Stimulated activated CD4-positive, alpha-beta T cell treated with anti-CD3 and anti-CD28 coated beads, Interleukin-15, amount 100 ng/mL, for 48 hours (primary cell): ENCODE measurements around the gene PIH1D2.
"Not testable (repeated sequence)": the region's sequence is repeated elsewhere in the genome, so short reads cannot be mapped to it uniquely, and the experiment has no call there.

ENCODE experiments used
- DNase-seq, 2 donors: peaks; one replicate each; pipeline ENCODE4 v3.0.0-alpha.2; 2020; ENCODE audit warnings: low read depth in 2 of 2

Gene PIH1D2, protein sequence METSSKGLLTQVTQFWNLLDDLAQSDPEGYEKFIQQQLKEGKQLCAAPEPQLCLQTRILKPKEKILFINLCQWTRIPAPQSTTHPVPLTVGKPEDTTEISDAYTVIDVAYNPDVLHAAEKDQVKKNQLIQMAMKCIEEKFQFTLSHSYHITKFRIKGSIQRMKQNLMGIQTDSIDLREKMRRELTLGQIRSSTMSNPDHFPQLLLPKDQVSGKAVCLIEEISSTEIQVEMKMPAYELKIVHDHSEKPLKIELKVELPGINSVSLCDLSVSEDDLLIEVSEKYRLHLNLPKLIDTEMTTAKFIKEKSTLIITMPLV

DNA sequence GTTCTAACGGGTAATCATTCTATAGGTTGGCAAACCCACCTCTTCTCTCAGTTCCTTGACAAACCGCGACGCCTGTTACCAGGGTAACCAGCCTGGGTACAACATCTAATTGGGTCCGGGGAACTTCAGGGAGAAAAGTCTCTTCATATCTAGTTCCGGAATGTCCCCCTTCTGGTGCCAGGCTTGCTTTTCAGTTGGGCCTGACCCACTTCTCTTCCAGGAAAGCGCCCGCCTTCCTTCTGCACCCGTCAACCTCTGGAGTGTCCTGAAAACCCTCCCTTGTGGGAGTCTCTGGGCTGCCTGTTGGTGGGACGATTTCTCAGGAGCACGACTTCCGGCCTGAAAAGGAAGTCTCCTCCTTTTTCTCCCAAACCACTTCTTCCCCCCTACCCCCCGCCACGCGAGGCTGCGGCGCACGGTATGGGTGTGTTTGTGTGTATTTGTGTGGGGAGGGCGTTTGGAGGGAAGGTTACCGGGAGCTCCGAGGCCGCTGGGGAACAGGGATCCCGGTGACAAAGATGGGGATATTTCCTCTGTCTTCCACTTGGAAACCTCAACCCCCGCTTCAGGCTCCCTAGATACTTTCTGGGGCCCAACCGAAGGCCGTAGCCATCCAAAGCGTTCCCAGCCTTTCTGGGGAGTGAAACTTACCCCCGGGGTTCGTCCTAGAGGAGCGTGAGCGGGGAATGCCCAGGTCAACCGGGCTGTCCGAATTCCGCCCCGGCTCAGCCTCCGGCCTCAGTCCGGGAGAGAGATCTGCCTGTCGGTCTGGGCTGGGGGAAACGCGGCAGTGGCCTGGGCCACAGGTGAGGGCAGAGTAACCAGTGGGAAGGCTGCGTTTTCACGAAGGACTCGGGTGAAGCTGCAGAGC lies at the start of gene PIH1D2, which contains the start of gene NKAPD1:
PIH1D2 (minus strand) TSS at position 77 of the 871 bp plus-strand sequence. CDS start 843 bp downstream, outside the sequence.
NKAPD1 (plus strand) TSS at position 359 of the 871 bp plus-strand sequence. CDS start 1,276 bp downstream, outside the sequence.
- peak; percentile 64 to 72 for DNase-seq

GRCh38 chr11:112123129-112123528 lies 49.3 kb upstream of the PIH1D2 start:
- DNase-seq = no peak

DNA sequence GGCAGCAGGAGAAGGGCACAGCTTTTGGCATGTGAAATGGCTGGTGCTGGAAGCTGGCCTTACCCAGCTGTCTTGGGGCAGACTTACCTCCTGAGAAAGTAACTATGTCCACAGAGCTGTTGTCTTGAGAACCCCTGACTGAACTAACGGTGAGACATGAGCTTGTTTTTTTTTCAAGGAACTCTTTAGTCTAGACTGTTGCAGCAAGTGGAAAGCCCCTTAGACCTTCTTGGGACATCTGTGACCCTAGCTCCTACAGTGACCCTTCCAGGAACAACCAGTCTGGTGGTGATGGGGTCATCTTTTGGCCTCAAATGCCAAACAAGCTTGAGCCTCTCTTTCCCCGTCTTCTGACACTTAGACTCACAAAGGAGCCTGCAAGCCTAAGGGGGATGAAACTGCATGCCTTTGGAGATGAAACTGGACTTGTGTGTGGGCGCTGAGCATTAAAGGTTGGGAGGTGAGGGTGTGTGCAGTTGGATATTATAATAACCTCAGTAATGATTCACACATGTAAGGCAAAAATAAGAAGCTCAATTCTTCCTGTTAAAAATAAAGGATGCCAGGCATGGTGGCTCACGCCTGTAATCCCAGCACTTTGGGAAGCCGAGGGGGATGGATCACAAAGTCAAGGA lies 48.3 kb upstream of the PIH1D2 start:
- no peak for DNase-seq

DNA sequence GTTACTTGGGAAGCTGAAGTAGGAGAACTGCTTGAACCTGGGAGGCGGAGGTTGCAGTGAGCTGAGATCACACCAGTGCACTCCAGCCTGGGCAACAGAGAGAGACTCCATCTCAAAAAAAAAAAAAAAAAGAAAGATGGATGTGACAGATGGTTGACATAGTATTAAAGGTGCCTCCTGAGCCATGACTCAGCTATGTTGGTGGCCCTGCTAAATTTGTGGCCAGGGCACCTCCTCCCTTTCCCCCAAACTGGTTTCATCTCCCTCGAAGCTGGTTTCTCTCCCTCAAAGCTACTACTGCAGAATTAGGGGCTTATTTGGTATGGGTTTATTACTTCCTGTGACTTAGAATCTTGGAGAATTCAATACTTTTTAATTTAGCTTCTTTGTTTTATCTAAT lies 44.4 kb upstream of the PIH1D2 start:
- DNase-seq = no peak

- DNase-seq = no peak
These were observed 41.6 kb upstream of the PIH1D2 start for GRCh38 chr11:112115386-112115785.

GRCh38 chr11:112114460-112114859 lies 40.6 kb upstream of the PIH1D2 start:
- DNase-seq = no peak

DNA sequence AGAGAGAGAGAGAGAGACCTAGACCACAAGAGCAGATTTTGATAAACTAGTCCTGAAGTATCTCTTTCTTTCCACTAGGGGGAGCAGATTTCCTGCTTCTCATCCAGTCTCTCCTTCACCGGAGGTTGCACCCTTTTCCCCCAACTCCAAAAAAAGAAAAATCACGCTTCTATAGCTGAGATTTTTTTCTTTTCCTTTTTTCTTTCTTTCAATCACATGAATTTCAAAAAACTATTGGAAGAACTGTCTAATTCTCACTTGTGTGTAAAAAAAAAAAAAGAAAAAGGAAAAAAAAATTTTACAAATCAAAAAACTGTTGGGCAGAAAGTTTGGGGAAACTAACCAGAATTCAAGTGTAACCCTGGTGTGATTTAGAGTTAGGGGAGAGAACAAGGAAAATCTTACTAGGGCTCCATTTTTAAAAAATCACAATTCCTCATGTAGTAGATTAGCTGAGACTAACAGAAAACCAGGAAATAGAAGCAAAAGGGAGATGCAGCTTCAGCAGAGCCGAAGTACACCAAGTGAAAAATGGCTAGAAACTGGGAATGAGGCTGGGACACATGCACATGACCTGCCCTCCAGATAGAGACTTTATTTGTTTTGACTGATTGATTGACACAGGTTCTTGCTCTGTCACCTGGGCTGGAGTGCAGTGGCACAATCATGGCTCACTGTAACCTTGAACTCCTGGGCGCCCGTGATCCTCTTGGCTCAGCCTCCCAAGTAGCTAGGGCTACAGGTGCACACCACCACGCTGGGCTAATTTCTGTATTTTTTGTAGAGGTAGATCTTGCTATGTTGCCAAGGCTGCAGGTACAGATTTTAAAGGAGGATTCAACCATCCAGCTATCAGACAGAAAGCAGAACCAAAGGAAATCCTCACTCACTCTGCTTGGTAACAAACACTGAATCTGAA lies 40.0 kb upstream of the PIH1D2 start:
- DNase-seq = no peak

DNA sequence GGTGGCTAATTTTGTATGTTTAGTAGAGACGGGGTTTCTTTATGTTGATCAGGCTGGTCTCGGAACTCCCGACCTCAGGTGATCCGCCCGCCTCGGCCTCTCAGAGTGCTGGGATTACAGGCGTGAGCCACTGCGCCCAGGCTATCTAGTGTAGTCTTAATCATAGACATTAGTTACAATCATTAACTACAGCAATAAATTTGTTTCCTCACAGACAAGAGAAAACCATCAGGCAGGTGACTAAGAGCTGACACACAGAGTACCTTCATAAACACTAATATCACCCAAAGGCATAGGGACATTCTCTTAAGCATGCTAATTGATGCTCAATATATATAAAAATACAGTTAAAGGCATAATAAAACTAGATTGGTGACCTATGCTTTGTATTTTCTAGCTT lies 32.3 kb upstream of the PIH1D2 start:
- no peak for DNase-seq

GRCh38 chr11:112103446-112103845 lies 29.6 kb upstream of the PIH1D2 start:
- DNase-seq = no peak

- no peak for DNase-seq
These were observed 26.6 kb upstream of the PIH1D2 start for GRCh38 chr11:112100462-112100861.

- no peak for DNase-seq
These were observed 24.1 kb upstream of the PIH1D2 start for GRCh38 chr11:112097734-112098528.

GRCh38 chr11:112096194-112096593 lies 22.4 kb upstream of the PIH1D2 start:
- no peak for DNase-seq

DNA sequence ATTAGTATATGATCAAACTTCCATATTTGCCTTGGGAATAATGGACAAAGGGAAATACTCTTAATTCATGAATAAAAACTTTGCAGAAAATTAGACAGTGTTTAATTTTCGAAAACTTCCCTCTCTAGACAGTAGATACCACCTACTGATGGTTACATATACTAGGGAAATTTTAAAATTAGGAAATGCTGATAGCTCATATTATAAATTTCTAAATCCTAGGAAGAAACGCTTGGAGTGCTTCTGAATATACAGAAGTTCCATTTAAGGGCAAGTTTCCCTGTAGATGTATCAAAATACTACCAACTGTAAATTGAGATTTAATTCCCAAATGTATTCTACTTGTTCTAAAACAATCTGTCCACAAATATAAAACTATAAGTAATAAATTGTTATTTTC lies 21.5 kb upstream of the PIH1D2 start:
- not testable (repeated sequence) for DNase-seq

DNA sequence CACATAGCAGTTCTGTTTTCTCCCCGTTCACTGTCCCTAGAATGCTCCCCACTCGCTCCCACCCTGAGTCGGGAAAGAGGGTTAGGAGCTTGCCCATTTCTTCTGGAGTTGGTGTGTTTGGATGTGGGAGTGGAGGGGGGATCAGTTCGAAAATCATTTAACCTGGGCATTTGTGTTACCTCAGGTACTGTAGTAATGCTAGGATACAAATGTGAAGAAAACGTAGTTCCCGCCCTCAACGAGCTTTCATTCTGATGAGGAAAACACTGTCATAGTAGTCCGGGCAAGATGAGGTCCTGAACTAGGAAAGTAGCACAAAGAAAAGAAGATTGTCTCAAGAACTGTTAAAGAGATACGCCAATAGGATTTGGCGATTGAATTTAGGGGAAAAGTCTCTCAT lies 13.4 kb upstream of the PIH1D2 start:
- DNase-seq = no peak

DNA sequence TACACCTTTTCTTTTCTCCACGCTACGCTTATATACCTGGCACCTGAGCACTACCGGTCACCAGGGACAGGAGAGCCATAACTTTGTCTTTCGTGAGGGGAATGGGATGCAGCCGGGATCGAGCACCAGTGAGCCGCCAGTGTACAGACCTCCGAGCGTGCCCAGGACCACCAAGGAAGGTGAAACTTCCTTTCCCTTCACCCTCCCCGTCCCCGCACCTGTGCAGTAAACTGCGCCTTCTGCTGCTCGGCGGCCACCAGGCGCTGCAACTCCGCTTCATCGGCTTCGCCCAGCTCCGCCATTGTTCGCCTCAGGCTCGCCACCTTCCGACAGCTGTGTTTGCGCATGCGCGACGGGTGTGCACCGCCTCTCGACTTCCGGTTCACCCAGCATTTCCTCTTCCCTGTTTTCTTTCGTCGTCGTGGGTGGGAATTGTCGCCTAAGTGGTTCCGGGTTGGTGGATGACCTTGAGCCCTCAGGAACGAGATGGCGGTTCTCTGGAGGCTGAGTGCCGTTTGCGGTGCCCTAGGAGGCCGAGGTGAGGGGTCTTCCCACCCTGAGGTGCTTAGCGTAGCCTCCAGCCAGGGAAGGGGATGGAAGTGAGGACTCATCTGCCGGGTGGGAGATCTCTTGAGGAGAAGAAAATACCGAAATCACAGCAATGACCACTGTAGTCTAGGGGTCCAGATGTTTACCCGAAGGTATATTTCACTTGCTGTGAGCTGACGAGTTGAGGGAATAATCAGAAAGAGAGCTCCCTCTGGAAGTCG lies 12.8 kb upstream of the PIH1D2 start, which contains the start of the genes SDHD and TIMM8B:
SDHD (plus strand) TSS at position 452 of the 770 bp plus-strand sequence; CDS start at position 487, 35 bp downstream.
TIMM8B (minus strand) TSS at position 335 of the 770 bp plus-strand sequence; CDS start at position 302, 33 bp downstream.
- DNase-seq = peak; percentile 93

GRCh38 chr11:112085822-112086421 lies 12.1 kb upstream of the PIH1D2 start:
- DNase-seq = peak; percentile 25 to 37

DNA sequence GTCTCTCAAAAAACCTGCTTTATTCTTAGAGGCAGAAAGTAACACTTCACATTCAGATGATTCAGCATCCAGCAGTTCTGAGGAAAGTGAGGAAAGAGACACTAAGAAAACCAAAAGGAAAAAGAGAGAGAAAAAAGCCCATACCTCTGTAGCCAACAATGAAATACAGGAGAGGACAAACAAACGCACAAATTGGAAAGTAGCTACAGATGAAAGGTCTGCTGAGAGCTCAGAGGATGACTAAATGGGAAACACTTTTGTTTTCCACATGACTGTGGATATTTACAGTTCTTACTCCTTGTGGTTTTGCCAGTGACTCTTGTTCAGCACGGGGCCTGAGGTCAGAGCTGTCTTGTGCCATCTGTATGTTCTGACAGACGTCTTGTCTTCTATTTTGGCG lies 8.9 kb upstream of the PIH1D2 start:
- no peak for DNase-seq

DNA sequence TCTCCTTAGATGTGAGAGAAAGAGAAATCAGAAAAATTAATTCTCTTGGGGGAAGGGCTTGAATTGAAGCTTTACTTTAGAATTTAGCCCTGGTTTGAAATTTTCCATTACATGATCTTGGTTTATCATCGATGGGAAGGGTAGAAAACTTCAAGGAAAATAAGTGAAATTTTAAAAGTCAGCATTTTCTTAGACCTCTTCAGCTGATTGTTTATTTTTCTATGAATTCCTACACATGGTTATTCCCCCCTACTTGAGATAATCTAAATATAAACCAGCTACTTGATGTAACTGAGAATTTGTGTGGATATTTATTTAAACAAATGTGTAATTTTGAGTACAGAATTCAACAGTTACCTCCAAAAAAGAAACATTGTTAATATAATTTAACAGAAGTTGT lies 10.9 kb downstream of the PIH1D2 start:
- DNase-seq = no peak

DNA sequence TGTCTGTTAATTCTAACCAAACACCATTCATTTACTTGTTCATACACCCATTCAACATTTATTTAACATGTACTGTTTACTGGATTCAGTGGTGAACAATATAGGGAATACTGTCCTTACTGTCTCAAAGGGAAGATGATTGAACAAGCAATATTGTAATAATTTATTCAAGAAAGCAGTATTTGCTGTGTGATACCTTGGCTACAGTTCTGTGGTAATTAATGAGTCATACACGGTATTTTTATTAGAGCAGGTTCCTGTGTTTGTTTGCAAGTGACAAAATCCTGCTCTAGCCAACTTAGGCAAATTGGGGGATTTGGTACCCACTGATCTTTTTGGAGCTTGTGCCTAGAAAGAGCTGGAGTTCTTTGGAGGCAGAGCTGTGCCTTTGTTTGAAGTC lies 15.7 kb downstream of the PIH1D2 start:
- no peak for DNase-seq
